IMR-90 (cell line): ENCODE measurements around the gene CAPN2. TPM values are rescaled to one million over a fixed set of nuclear protein-coding genes. Genes with fewer than 3 reads are reported as not detected.

Experiments
- ATAC-seq: fragments of 200-7000 bp; cut with Tn5 transposase; 2 replicates; pipeline ENCODE4 v1.9.1; 2020; ENCODE audit warnings: low read depth, mild to moderate bottlenecking, moderate library complexity
- BruUV-seq: library from RNA; stranded (reverse); fragments of 400-500 nt; replicated peaks from 2 replicates; lab custom pipeline; 2021; lab: Mats Ljungman, UMichigan
- CTCF ChIA-PET: fragments of 300-600 bp; formaldehyde crosslinking; extraction: SDS; loops from one replicate; lab custom pipeline; 2021; ENCODE audit warnings: antibody characterized with exemption; lab: Yijun Ruan, JAX
- POLR2A ChIA-PET: fragments of 300-600 bp; sonication (Branson Sonifier 250); formaldehyde crosslinking; loops from one replicate; lab custom pipeline; 2022; ENCODE audit warnings: antibody characterized with exemption; ENCODE audit not compliant: unreplicated experiment; lab: Charles Lee
- DNase-seq: peaks from one replicate; pipeline ENCODE4 v3.0.0; 2013
- H2AFZ ChIP-seq: replicated peaks from 2 replicates; pipeline ENCODE3; 2013; ENCODE audit warnings: low read length, mild to moderate bottlenecking; ENCODE audit not compliant: poor library complexity
- H2AK5ac ChIP-seq: 2 replicates; pipeline ENCODE4 v1.6.1; 2013; ENCODE audit warnings: low read depth, low read length, inconsistent platforms
- H2AK9ac ChIP-seq: replicated peaks from 2 replicates; pipeline ENCODE3; 2013; ENCODE audit warnings: mild to moderate bottlenecking, low read depth, low read length, moderate library complexity; ENCODE audit not compliant: poor library complexity
- H2BK120ac ChIP-seq: 2 replicates; pipeline ENCODE4 v1.6.1; 2013; ENCODE audit warnings: low read depth, low read length, inconsistent platforms
- H2BK15ac ChIP-seq: 3 replicates; pipeline ENCODE4 v1.6.1; 2013; ENCODE audit warnings: low read depth, low read length, inconsistent platforms
- H2BK20ac ChIP-seq: 2 replicates; pipeline ENCODE4 v1.6.1; 2013; ENCODE audit warnings: low read depth, mild to moderate bottlenecking, inconsistent platforms, low read length, moderate library complexity
- H2BK5ac ChIP-seq: 2 replicates; pipeline ENCODE4 v1.6.1; 2013; ENCODE audit warnings: mild to moderate bottlenecking, low read depth, low read length, inconsistent platforms; ENCODE audit not compliant: poor library complexity, severe bottlenecking
- H3K14ac ChIP-seq: replicated peaks from 2 replicates; pipeline ENCODE4 v1.6.1; 2013; ENCODE audit warnings: low read depth, low read length, inconsistent platforms
- H3K18ac ChIP-seq: 2 replicates; pipeline ENCODE4 v1.6.1; 2013; ENCODE audit warnings: low read depth, low read length, control low read depth
- H3K23ac ChIP-seq: 2 replicates; pipeline ENCODE4 v1.6.1; 2013; ENCODE audit warnings: low read depth, low read length, inconsistent platforms
- H3K27ac ChIP-seq: 2 replicates; pipeline ENCODE4 v1.5.1; 2013; ENCODE audit warnings: mild to moderate bottlenecking, control low read depth, low read length; ENCODE audit not compliant: insufficient read depth
- H3K27me3 ChIP-seq: 2 replicates; pipeline ENCODE4 v1.6.1; 2013; ENCODE audit warnings: low read length; ENCODE audit not compliant: control insufficient read depth, insufficient read depth
- H3K36me3 ChIP-seq: 2 replicates; pipeline ENCODE4 v1.6.1; 2013; ENCODE audit warnings: low read length, mixed read lengths; ENCODE audit not compliant: control insufficient read depth, insufficient read depth
- H3K4ac ChIP-seq: 2 replicates; pipeline ENCODE4 v1.6.1; 2013; ENCODE audit warnings: low read depth, low read length, inconsistent platforms
- H3K4me1 ChIP-seq: 2 replicates; pipeline ENCODE4 v1.6.1; 2013; ENCODE audit warnings: low read length, mixed read lengths; ENCODE audit not compliant: control insufficient read depth, insufficient read depth
- H3K4me2 ChIP-seq: 2 replicates; pipeline ENCODE4 v1.6.1; 2013; ENCODE audit warnings: low read depth, mild to moderate bottlenecking, control low read depth, low read length, moderate library complexity
- H3K4me3 ChIP-seq: 2 replicates; pipeline ENCODE4 v1.5.1; 2013; ENCODE audit warnings: low read depth, mild to moderate bottlenecking, control low read depth, low read length, moderate library complexity; ENCODE audit not compliant: insufficient read depth
- H3K56ac ChIP-seq: 2 replicates; pipeline ENCODE4 v1.6.1; 2013; ENCODE audit warnings: low read length, inconsistent platforms; ENCODE audit not compliant: insufficient read depth; ENCODE audit errors: extremely low read depth
- H3K79me1 ChIP-seq, 2 experiments: 2 replicates each; pipeline ENCODE4 v1.6.1; 2013; ENCODE audit warnings: low read length in 2 of 2, inconsistent platforms in 1 of 2, low read depth in 1 of 2
- H3K9ac ChIP-seq: 2 replicates; pipeline ENCODE4 v1.6.1; 2013; ENCODE audit warnings: low read depth, low read length, control low read depth
- H3K9me1 ChIP-seq: 2 replicates; pipeline ENCODE4 v1.6.1; 2013; ENCODE audit warnings: low read length, inconsistent platforms; ENCODE audit not compliant: insufficient read depth
- H3K9me3 ChIP-seq: 2 replicates; pipeline ENCODE4 v1.6.1; 2013; ENCODE audit warnings: low read length; ENCODE audit not compliant: control insufficient read depth, insufficient read depth
- H4K20me1 ChIP-seq: 2 replicates; pipeline ENCODE4 v1.6.1; 2013; ENCODE audit warnings: low read length, inconsistent platforms; ENCODE audit not compliant: insufficient read depth
- H4K5ac ChIP-seq: 2 replicates; pipeline ENCODE4 v1.6.1; 2013; ENCODE audit warnings: mild to moderate bottlenecking, low read depth, low read length, control low read depth
- H4K8ac ChIP-seq, 2 experiments: 2 replicates each; pipeline ENCODE4 v1.6.1; 2013; ENCODE audit warnings: low read depth in 2 of 2, low read length in 2 of 2, control low read depth in 1 of 2, inconsistent platforms in 1 of 2
- H4K91ac ChIP-seq: 2 replicates; pipeline ENCODE4 v1.6.1; 2013; ENCODE audit warnings: low read depth, low read length, inconsistent platforms; ENCODE audit not compliant: insufficient read depth
- BHLHE40 ChIP-seq: fragments of 150-350 bp; IDR thresholded peaks from 2 replicates; pipeline ENCODE4 v1.6.1; 2016; ENCODE audit warnings: mild to moderate bottlenecking, low read depth, low read length
- CEBPB ChIP-seq: IDR thresholded peaks from 2 replicates; pipeline ENCODE4 v1.6.1; 2012; ENCODE audit warnings: low read depth, low read length, improper control_type of control experiment
- CHD1 ChIP-seq: IDR thresholded peaks from 2 replicates; pipeline ENCODE4 v1.6.1; 2012; ENCODE audit warnings: low read depth, low read length, improper control_type of control experiment
- MAFK ChIP-seq: IDR thresholded peaks from 2 replicates; pipeline ENCODE4 v1.6.1; 2012; ENCODE audit warnings: low read depth, low read length, improper control_type of control experiment
- RCOR1 ChIP-seq: IDR thresholded peaks from 2 replicates; pipeline ENCODE4 v1.6.1; 2012; ENCODE audit warnings: mild to moderate bottlenecking, low read length, improper control_type of control experiment; ENCODE audit not compliant: insufficient replicate concordance
- RFX5 ChIP-seq: IDR thresholded peaks from 2 replicates; pipeline ENCODE4 v1.8.0; 2012; ENCODE audit warnings: low read depth, mild to moderate bottlenecking, low read length, moderate library complexity
- SMC3 ChIP-seq: fragments of 150-350 bp; IDR thresholded peaks from 2 replicates; pipeline ENCODE4 v1.6.1; 2016; ENCODE audit warnings: low read depth, mild to moderate bottlenecking, antibody characterized with exemption, low read length, moderate library complexity
- WGBS, 2 experiments: methylation state at CpG; one replicate each; pipeline versions ENCODE4 v1.1.5 to v1.1.7; 2013; ENCODE audit warnings: missing lambda C conversion rate in 2 of 2; ENCODE audit not compliant: insufficient read length in 1 of 2; ENCODE audit errors: extremely low coverage in 2 of 2; 5-methylcytosine and 5-hydroxymethylcytosine counted together
- dilution Hi-C: fragments of 300-500 bp; cut with HindIII; formaldehyde crosslinking; loops from one replicate; pipeline ENCODE4 v1.14.3; 2018; ENCODE audit warnings: low sequenced_read_pairs; ENCODE audit not compliant: unreplicated experiment
- in situ Hi-C: fragments of 300-500 bp; cut with MboI; formaldehyde crosslinking; loops from 3 replicates; pipeline ENCODE4 v1.14.3; 2019; ENCODE audit warnings: low sequenced_read_pairs, inconsistent platforms, mixed read lengths
- intact Hi-C: fragments of 100-400 bp; cut with micrococcal nuclease; formaldehyde crosslinking; loops from 2 replicates; pipeline ENCODE4 v1.10.0; 2022
- polyA plus RNA-seq, 3 experiments: library from polyadenylated mRNA; depleted of rRNA; stranded (reverse); fragments of >200 nt; gene quantifications; 2 replicates each; pipeline ENCODE4 v1.2.3, GENCODE V29; 2012; ENCODE audit warnings: low replicate concordance in 1 of 3
- total RNA-seq: library from RNA; depleted of rRNA; stranded (reverse); fragments of >200 nt; gene quantifications from 2 replicates; pipeline ENCODE4 v1.2.3, GENCODE V29; 2012
- TF ChIP-seq, protein P1 (sequence below): fragments of 150-350 bp; IDR thresholded peaks from 2 replicates; pipeline ENCODE4 v1.6.1; 2017; ENCODE audit warnings: mild to moderate bottlenecking, antibody characterized with exemption, low read length, low read depth

Gene CAPN2
- total and polyA plus RNA-seq, 2 of the 4 experiments (the other 2 are of a cell fraction): 339 to 430 TPM

DNA sequence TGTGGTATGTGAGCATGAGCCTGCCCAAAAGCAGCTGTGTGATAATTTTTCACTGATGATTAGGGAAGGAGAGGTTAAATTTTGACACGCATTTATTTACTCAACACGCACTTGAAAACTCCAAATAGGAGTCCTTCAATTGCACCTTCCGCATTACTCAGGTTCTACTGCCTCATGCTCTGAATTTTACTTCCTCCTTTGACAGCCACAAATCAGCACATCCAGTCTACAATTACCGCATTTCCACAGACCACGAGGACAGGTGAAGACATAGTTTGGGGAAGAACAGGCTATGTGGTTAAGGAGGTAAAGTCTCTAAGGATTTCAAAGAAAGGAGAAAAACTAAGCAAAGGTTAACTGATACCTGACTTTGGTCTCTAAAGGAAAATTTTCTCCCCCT lies 49.4 kb upstream of the CAPN2 start (continued):
- TF ChIP-seq MAFK (no peak), CHD1 (no peak)
- TF ChIP-seq, protein P1, sequence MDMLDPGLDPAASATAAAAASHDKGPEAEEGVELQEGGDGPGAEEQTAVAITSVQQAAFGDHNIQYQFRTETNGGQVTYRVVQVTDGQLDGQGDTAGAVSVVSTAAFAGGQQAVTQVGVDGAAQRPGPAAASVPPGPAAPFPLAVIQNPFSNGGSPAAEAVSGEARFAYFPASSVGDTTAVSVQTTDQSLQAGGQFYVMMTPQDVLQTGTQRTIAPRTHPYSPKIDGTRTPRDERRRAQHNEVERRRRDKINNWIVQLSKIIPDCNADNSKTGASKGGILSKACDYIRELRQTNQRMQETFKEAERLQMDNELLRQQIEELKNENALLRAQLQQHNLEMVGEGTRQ: no peak

DNA sequence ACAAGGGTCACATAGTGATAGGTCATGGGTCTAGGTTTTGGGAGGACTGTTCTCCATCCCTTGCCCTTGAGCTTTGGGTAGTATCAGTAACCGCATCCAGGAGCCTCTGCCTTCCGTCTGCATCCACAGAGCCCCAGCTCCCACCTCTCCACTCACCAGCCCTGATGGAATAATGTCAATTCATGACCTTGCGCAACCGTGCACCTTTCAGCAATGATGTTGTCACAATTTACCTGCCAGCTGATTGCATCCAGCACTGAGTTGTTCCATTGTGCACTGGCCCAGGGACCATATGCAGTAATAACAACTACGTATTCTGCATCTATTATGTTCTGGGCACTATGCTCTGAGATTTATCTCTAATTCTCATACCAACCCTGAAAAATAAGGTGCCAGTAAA lies 48.2 kb upstream of the CAPN2 start:
- no peak overlapping the region for H2BK20ac ChIP-seq
- H3K4me3 ChIP-seq: no peak overlapping the region
- H3K36me3 ChIP-seq: no peaks in the 10 kb centered on the region
- dilution Hi-C loops (no loop called here), in situ Hi-C loops (no loop called here), intact Hi-C loops (no loop called here)
- ChIA-PET POLR2A (no interaction called here), CTCF (interaction anchor here (1.3 kb wide), 1 partner anchor 11 kb away, joined by 3 read pairs; no protein-coding TSS in a partner anchor)
- TF ChIP-seq BHLHE40: no peak
- no peak for TF ChIP-seq SMC3
- TF ChIP-seq, protein P1: no peak
- TF ChIP-seq RCOR1: no peak
- peak; percentile 64 for TF ChIP-seq CEBPB
- TF ChIP-seq RFX5: no peak
- no peak overlapping the region for H4K91ac ChIP-seq
- no peak overlapping the region for H2AFZ ChIP-seq
- ATAC-seq (no peak), DNase-seq (no peak)
- peaks cover 13% of the 10 kb centered on the region for H3K27me3 ChIP-seq
- no peaks in the 10 kb centered on the region for H3K4me1 ChIP-seq
- H3K79me1 ChIP-seq: no peaks in the 10 kb centered on the region
- no peak overlapping the region for H3K23ac ChIP-seq
- no peak overlapping the region for H2BK120ac ChIP-seq
- H4K8ac ChIP-seq: no peak overlapping the region
- H3K14ac ChIP-seq: no peak overlapping the region
- H3K4me2 ChIP-seq: no peak overlapping the region
- H4K20me1 ChIP-seq: no peaks in the 10 kb centered on the region
- no peak overlapping the region for H3K18ac ChIP-seq
- H3K27ac ChIP-seq: no peak overlapping the region
- no peaks in the 10 kb centered on the region for H3K9me3 ChIP-seq
- H2AK5ac ChIP-seq: no peak overlapping the region
- no peak overlapping the region for H4K5ac ChIP-seq
- no peak overlapping the region for H2AK9ac ChIP-seq
- H3K56ac ChIP-seq: no peak overlapping the region
- H3K9ac ChIP-seq: no peak overlapping the region
- H3K9me1 ChIP-seq: no peaks in the 10 kb centered on the region
- no peak overlapping the region for H2BK5ac ChIP-seq
- H3K4ac ChIP-seq: no peak overlapping the region
- 60% methylated on average over 3 of the region's 5 CpGs; no CpG with 5 or more reads in 1 of the 2 experiments for WGBS, 2 experiments
- BruUV-seq: no TSS peak
- no peak overlapping the region for H2BK15ac ChIP-seq
